Measurements from ENCODE around the gene THG1L.

Gene THG1L

GRCh38 chr5:157748760-157749461 lies 17.7 kb downstream of the THG1L start:
- FAIRE-seq (no peak), DNase-seq (ENCODE audit: extremely low spot score, insufficient read length, low read depth) (no peak)

DNA sequence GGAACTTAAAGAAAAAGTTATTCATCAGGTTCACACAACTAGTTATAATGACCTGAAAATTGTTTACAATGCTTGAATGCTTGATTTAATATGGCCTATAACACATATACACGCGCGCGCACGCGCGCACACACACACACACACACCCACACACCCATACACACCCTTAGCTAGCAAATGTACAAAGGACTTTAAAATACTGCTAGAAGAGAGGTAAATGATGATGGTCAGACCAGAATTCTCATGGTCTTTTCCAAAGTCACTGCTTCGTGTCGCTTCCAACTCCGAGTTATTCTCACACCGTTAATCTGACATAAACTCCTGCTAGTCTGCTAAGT lies 18.2 kb downstream of the THG1L start:
- DNase-seq (ENCODE audit: extremely low spot score, insufficient read length, low read depth) (no peak), FAIRE-seq (no peak)

GRCh38 chr5:157750320-157750719 lies 19.1 kb downstream of the THG1L start:
- DNase-seq (ENCODE audit: extremely low spot score, insufficient read length, low read depth) (no peak), FAIRE-seq (no peak)

GRCh38 chr5:157756122-157756521 lies 24.9 kb downstream of the THG1L start:
- DNase-seq (ENCODE audit: extremely low spot score, insufficient read length, low read depth), result no peak
- FAIRE-seq, result no peak

GRCh38 chr5:157758706-157759105 lies 27.5 kb downstream of the THG1L start:
- FAIRE-seq (no peak), DNase-seq (ENCODE audit: extremely low spot score, insufficient read length, low read depth) (no peak)

GRCh38 chr5:157761690-157762621 lies 30.7 kb downstream of the THG1L start:
- DNase-seq (ENCODE audit: extremely low spot score, insufficient read length, low read depth) (peak; percentile 32), FAIRE-seq (peak; percentile 82)

- DNase-seq (ENCODE audit: extremely low spot score, insufficient read length, low read depth) (no peak), FAIRE-seq (no peak)
Observed at GRCh38 chr5:157764531-157764930, 33.3 kb downstream of the THG1L start.

DNA sequence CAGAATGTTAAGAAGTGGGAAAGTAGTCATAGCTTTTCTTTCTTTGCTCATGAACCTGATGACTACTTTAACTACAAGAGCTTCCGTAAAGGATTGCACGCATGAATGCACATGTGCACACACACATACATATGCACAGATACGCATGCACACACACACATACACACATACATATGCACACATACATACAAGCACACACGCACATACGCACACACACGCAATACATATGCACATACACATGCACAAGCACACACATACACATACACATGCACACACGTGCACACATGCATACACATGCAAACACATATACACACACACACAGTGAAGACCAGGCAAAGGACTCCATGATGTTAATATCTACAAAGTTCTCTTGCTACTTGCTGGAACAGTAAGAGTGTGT lies 35.2 kb downstream of the THG1L start:
- no peak for FAIRE-seq
- no peak for DNase-seq (ENCODE audit: extremely low spot score, insufficient read length, low read depth)

- FAIRE-seq (no peak), DNase-seq (ENCODE audit: extremely low spot score, insufficient read length, low read depth) (no peak)
Observed at GRCh38 chr5:157766902-157767301, 35.7 kb downstream of the THG1L start.

- DNase-seq (ENCODE audit: extremely low spot score, insufficient read length, low read depth) (no peak), FAIRE-seq (no peak)
Observed at GRCh38 chr5:157767689-157768088, 36.5 kb downstream of the THG1L start.

DNA sequence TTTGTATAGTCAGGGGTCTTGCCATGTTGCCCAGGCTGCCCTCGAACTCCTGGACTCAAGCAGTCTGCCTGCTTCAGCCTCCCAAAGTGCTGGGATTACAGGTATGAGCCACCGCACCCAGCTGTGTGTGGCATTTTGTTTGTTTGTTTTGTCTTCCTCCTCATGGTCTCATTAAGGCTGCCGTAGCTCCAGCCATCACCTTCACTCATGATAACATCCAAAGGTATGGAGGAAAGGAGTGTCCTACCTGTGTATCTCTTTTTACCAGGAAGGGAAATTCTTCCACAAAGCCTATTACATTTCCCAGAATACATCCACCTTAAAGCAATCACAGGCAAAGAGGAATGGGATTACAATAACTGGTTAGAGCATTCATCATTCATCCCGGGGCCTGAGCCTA lies 39.4 kb downstream of the THG1L start:
- DNase-seq (ENCODE audit: extremely low spot score, insufficient read length, low read depth), result no peak
- no peak for FAIRE-seq

DNA sequence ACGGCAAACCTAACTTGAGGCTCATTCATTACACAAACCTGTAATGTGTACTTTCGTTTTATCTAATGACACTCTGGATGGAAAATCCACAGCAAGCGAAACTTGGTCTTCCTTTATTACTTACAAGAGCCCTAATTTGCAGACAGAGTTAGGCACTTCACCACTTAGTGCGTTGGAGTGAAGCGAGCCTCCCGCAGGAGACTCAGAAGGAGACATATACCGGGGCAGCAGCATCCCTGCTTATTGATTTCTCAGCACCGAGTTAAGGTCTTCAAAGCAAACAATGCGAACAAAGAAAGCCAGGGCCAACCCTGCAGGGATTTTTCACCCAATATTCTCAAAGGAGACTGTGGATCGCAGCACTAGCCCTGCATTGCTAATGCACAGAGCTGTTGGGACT lies 40.9 kb downstream of the THG1L start:
- FAIRE-seq (no peak), DNase-seq (ENCODE audit: extremely low spot score, insufficient read length, low read depth) (no peak)

DNA sequence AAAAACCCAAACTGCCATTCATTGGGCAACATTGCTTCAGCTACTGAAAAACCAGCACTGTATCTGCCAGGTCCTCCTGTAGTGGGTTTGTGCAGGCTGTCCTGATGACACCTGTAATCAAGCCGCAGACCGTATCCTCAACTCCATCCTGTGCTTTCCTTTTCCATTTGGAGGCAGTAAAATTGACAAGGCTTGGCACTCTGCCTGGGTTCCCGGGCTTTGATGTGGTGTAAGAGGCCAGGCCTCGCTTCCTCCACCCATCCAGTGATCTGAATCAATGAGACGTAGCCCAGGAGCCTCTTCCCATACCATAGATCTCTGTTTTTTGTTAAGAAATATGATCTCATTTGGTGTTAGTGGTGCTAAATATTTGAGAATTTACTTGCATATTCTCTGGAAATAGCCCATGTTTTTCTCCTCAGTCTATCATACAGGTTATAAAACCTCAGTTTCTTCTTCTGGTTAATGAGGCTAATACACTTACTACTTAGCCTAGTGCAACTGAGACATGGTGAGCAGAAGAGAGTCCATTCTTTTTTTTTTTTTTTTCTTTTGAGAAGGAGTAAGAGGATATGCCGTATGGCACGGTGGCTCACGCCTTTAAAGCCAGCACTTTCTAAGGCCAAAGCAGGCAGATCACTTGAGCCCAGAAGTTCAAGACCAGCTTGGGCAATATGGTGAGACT lies 47.0 kb downstream of the THG1L start:
- FAIRE-seq, result no peak
- DNase-seq (ENCODE audit: extremely low spot score, insufficient read length, low read depth), result no peak

DNA sequence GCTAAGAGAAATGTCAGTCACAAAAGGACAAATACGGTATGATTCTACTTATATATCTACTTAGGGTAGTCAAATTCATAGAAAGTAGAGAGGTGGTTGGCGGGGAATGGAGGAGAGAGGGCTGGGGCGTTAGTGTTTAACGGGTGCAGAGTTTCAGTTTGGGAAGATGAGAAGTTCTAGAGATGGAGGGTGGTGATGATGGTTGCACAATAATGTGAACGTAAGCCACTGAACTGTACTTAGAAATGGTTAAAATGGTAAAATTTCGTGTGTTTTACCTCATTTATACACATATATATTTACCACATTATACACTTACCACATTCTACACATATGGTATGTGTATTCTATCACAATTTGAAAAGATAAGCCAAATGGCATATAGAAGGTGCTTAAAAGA lies 48.0 kb downstream of the THG1L start:
- DNase-seq (ENCODE audit: extremely low spot score, insufficient read length, low read depth) (no peak), FAIRE-seq (no peak)

DNA sequence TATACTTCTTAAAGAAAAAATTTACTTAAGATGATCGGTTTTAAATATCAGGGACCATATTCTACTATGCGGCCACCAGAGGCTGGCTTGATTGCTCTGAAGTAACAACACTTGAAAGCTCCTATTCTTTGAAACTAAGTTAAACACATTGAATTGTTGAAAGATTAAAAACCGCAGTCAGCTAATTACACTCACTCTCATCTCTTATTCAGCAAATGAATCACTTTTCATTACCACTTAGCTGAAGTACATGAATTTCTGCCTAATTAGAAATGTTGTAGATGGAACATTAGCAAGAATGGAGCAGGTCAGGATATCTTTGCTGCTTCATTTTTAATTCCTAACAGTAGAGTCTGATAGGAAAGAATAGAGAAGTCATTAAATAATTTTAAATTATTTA lies 54.6 kb downstream of the THG1L start:
- FAIRE-seq, result no peak
- no peak for DNase-seq (ENCODE audit: extremely low spot score, insufficient read length, low read depth)

Data from GM18507 (cell line).